ENCODE measurements around the gene ADAMTSL3.

ADAMTSL3 gene

GRCh38 chr15:83928392-83928734, 274.4 kb downstream of the ADAMTSL3 start:
- H3K4me1 ChIP-seq (ENCODE audit: insufficient read depth, low read length, poor library complexity, severe bottlenecking): no peaks in the 10 kb centered on the region
- no peak overlapping the region for H2AFZ ChIP-seq (ENCODE audit: low read length)
- H3K4me3 ChIP-seq (ENCODE audit: low read length, poor library complexity, severe bottlenecking): no peak overlapping the region
- no peak overlapping the region for H3K4me2 ChIP-seq (ENCODE audit: low read depth, low read length, poor library complexity, severe bottlenecking)
- no peaks in the 10 kb centered on the region for H3K36me3 ChIP-seq (ENCODE audit: insufficient read depth, low read length)
- no peaks in the 10 kb centered on the region for H4K20me1 ChIP-seq (ENCODE audit: insufficient read depth, low read length, poor library complexity, severe bottlenecking)
- no peaks in the 10 kb centered on the region for H3K79me2 ChIP-seq (ENCODE audit: insufficient read depth, low read length)
- no peaks in the 10 kb centered on the region for H3K9me3 ChIP-seq (ENCODE audit: insufficient read depth, low read depth, low read length)
- H3F3A ChIP-seq (ENCODE audit: low read depth): no peaks in the 10 kb centered on the region
- H3K9me2 ChIP-seq (replicated peaks; ENCODE audit: low read depth, low read length): no peaks in the 10 kb centered on the region
- no peak overlapping the region for H3K9ac ChIP-seq (ENCODE audit: low read depth, low read length, poor library complexity, severe bottlenecking)
- TF ChIP-seq EZH2phosphoT487 (IDR thresholded peaks at IDR 0.05; ENCODE audit: borderline replicate concordance): no peak
- TF ChIP-seq, protein P1, sequence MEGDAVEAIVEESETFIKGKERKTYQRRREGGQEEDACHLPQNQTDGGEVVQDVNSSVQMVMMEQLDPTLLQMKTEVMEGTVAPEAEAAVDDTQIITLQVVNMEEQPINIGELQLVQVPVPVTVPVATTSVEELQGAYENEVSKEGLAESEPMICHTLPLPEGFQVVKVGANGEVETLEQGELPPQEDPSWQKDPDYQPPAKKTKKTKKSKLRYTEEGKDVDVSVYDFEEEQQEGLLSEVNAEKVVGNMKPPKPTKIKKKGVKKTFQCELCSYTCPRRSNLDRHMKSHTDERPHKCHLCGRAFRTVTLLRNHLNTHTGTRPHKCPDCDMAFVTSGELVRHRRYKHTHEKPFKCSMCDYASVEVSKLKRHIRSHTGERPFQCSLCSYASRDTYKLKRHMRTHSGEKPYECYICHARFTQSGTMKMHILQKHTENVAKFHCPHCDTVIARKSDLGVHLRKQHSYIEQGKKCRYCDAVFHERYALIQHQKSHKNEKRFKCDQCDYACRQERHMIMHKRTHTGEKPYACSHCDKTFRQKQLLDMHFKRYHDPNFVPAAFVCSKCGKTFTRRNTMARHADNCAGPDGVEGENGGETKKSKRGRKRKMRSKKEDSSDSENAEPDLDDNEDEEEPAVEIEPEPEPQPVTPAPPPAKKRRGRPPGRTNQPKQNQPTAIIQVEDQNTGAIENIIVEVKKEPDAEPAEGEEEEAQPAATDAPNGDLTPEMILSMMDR (conservative IDR thresholded peaks at IDR 0.05; ENCODE audit: low read length): no peak
- H3K27me3 ChIP-seq (ENCODE audit: insufficient read depth, low read length, poor library complexity, severe bottlenecking): no peaks in the 10 kb centered on the region

GRCh38 chr15:83928878-83929418, 275.0 kb downstream of the ADAMTSL3 start:
- Histone ChIP-seq H3K9me2 (replicated peaks; ENCODE audit: low read depth, low read length) (no peaks in the 10 kb centered on the region), H3K4me1 (ENCODE audit: insufficient read depth, low read length, poor library complexity, severe bottlenecking) (no peaks in the 10 kb centered on the region), H3K27me3 (ENCODE audit: insufficient read depth, low read length, poor library complexity, severe bottlenecking) (no peaks in the 10 kb centered on the region), H3K79me2 (ENCODE audit: insufficient read depth, low read length) (no peaks in the 10 kb centered on the region), H3K36me3 (ENCODE audit: insufficient read depth, low read length) (no peaks in the 10 kb centered on the region), H4K20me1 (ENCODE audit: insufficient read depth, low read length, poor library complexity, severe bottlenecking) (no peaks in the 10 kb centered on the region), H3K9me3 (ENCODE audit: insufficient read depth, low read depth, low read length) (no peaks in the 10 kb centered on the region), H3K4me2 (ENCODE audit: low read depth, low read length, poor library complexity, severe bottlenecking) (no peak overlapping the region), H3K4me3 (ENCODE audit: low read length, poor library complexity, severe bottlenecking) (no peak overlapping the region), H3F3A (ENCODE audit: low read depth) (no peaks in the 10 kb centered on the region), H2AFZ (ENCODE audit: low read length) (no peak overlapping the region), H3K9ac (ENCODE audit: low read depth, low read length, poor library complexity, severe bottlenecking) (no peak overlapping the region)
- TF ChIP-seq, protein P1 (conservative IDR thresholded peaks at IDR 0.05; ENCODE audit: low read length): no peak

DNA sequence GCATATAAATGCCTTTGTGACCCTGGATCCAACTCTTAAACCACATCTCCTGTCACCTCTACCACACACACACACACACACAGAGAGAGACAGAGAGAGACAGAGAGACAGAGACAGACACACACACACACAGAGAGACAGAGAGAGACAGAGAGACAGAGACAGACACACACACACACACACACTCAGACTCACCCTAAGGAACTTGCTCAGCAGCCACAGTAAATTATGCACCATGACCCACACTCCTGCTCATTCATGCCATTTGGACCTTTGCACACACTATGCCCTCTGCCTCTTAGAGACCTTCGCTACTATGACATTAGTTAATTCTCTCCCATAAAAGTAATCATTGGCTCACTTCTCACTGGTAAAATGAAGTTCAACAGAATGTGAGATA, 275.7 kb downstream of the ADAMTSL3 start:
- TF ChIP-seq, protein P1 (conservative IDR thresholded peaks at IDR 0.05; ENCODE audit: low read length): no peak
- no peak for TF ChIP-seq EZH2phosphoT487 (IDR thresholded peaks at IDR 0.05; ENCODE audit: borderline replicate concordance)
- H3K36me3 ChIP-seq (ENCODE audit: insufficient read depth, low read length): no peaks in the 10 kb centered on the region
- H3K4me2 ChIP-seq (ENCODE audit: low read depth, low read length, poor library complexity, severe bottlenecking): no peak overlapping the region
- no peaks in the 10 kb centered on the region for H3K4me1 ChIP-seq (ENCODE audit: insufficient read depth, low read length, poor library complexity, severe bottlenecking)
- H3K4me3 ChIP-seq (ENCODE audit: low read length, poor library complexity, severe bottlenecking): no peak overlapping the region
- no peaks in the 10 kb centered on the region for H3K27me3 ChIP-seq (ENCODE audit: insufficient read depth, low read length, poor library complexity, severe bottlenecking)
- H3K9me2 ChIP-seq (replicated peaks; ENCODE audit: low read depth, low read length): no peaks in the 10 kb centered on the region
- no peaks in the 10 kb centered on the region for H3K9me3 ChIP-seq (ENCODE audit: insufficient read depth, low read depth, low read length)
- H4K20me1 ChIP-seq (ENCODE audit: insufficient read depth, low read length, poor library complexity, severe bottlenecking): no peaks in the 10 kb centered on the region
- H3K79me2 ChIP-seq (ENCODE audit: insufficient read depth, low read length): no peaks in the 10 kb centered on the region
- H3K9ac ChIP-seq (ENCODE audit: low read depth, low read length, poor library complexity, severe bottlenecking): no peak overlapping the region
- no peak overlapping the region for H2AFZ ChIP-seq (ENCODE audit: low read length)
- H3F3A ChIP-seq (ENCODE audit: low read depth): no peaks in the 10 kb centered on the region
